ENCODE measurements around the gene DUOX2. TPM values are rescaled to one million over a fixed set of nuclear protein-coding genes. Genes with fewer than 3 reads are reported as not detected.
A peak's percentile ranks its signal among the peaks of the same experiment; 100 is the strongest.
"Not testable (repeated sequence)": the region's sequence is repeated elsewhere in the genome, so short reads cannot be mapped to it uniquely, and the experiment has no call there.

The DUOX2 gene
- total RNA-seq, 3 donors from 2014 or later: 3.1 to 40.1 (median 5.1) TPM

- ATAC-seq (no peak), DNase-seq (no peak)
- Histone ChIP-seq H3K4me1 (ENCODE audit: low read depth) (peaks cover 7% of the 10 kb centered on the region), H3K36me3 (ENCODE audit: low read depth) (no peaks in the 10 kb centered on the region), H3K4me3 (no peak overlapping the region), H3K9me3 (no peaks in the 10 kb centered on the region)
- intact Hi-C loops (cut with DNase I, micrococcal nuclease): no loop called here
- TF ChIP-seq CTCF (IDR thresholded peaks at IDR 0.05): no peak
Measured at GRCh38 chr15:45138814-45139765, 25.1 kb upstream of the DUOX2 start.

- ATAC-seq (no peak), DNase-seq (no peak)
- no peak for TF ChIP-seq CTCF (IDR thresholded peaks at IDR 0.05)
- H3K4me3 ChIP-seq: no peak overlapping the region
- peaks cover 7% of the 10 kb centered on the region for H3K4me1 ChIP-seq (ENCODE audit: low read depth)
- H3K9me3 ChIP-seq: no peaks in the 10 kb centered on the region
- intact Hi-C loops (cut with DNase I, micrococcal nuclease): no loop called here
- no peaks in the 10 kb centered on the region for H3K36me3 ChIP-seq (ENCODE audit: low read depth)
Measured at GRCh38 chr15:45137703-45138102, 23.7 kb upstream of the DUOX2 start.

- no peak for DNase-seq
- no peak for ATAC-seq
- peaks cover 7% of the 10 kb centered on the region for H3K4me1 ChIP-seq (ENCODE audit: low read depth)
- H3K4me3 ChIP-seq: no peak overlapping the region
- H3K36me3 ChIP-seq (ENCODE audit: low read depth): no peaks in the 10 kb centered on the region
- H3K9me3 ChIP-seq: no peaks in the 10 kb centered on the region
- intact Hi-C loops (cut with DNase I, micrococcal nuclease): no loop called here
- no peak for TF ChIP-seq CTCF (IDR thresholded peaks at IDR 0.05)
Measured at GRCh38 chr15:45136378-45136764, 22.4 kb upstream of the DUOX2 start.

GRCh38 chr15:45135705-45136377, 21.9 kb upstream of the DUOX2 start:
- H3K36me3 ChIP-seq (ENCODE audit: low read depth); H3K9me3 ChIP-seq; H3K4me3 ChIP-seq; DNase-seq; H3K4me1 ChIP-seq (ENCODE audit: low read depth); intact Hi-C loops (cut with DNase I, micrococcal nuclease): not testable (repeated sequence)
- ATAC-seq: peak; percentile 4

GRCh38 chr15:45134682-45135604, 21.0 kb upstream of the DUOX2 start:
- Histone ChIP-seq H3K36me3 (ENCODE audit: low read depth) (no peaks in the 10 kb centered on the region), H3K4me1 (ENCODE audit: low read depth) (peaks cover 10% of the 10 kb centered on the region), H3K9me3 (no peaks in the 10 kb centered on the region), H3K4me3 (no peak overlapping the region)
- intact Hi-C loops (cut with DNase I, micrococcal nuclease): no loop called here
- ATAC-seq (peak; percentile 90), DNase-seq (peak in 2 of 3 donors; percentile 61 to 74)
- no peak for TF ChIP-seq CTCF (IDR thresholded peaks at IDR 0.05)

All from mucosa of descending colon (tissue), 3 donors.